ENCODE results near the gene PRKN. TPM values are rescaled to one million over a fixed set of nuclear protein-coding genes. Genes with fewer than 3 reads are reported as not detected.

PRKN gene
- total and polyA plus RNA-seq, 9 of the 15 experiments (the other 6 are each of a cell fraction or from before 2014, with no cell fraction given), result 0.03 to 0.96 (median 0.15) TPM; not detected in 2

- TF ChIP-seq REST (IDR thresholded peaks at IDR 0.05; ENCODE audit: borderline replicate concordance), result no peak
- no peak for TF ChIP-seq REST (CRISPR knock-in tag; IDR thresholded peaks at IDR 0.05; ENCODE audit: low read depth)
- no peak for TF ChIP-seq KDM4B (IDR thresholded peaks at IDR 0.05; ENCODE audit: borderline replicate concordance in 2 of 2, low read depth in 1 of 2)
- TF ChIP-seq TSHZ1 (CRISPR knock-in tag; IDR thresholded peaks at IDR 0.05), result no peak
- no peak for TF ChIP-seq HNRNPUL1 (IDR thresholded peaks at IDR 0.05; ENCODE audit: low read length)
- TF ChIP-seq ZNF124 (CRISPR knock-in tag; IDR thresholded peaks at IDR 0.05), result no peak
- TF ChIP-seq RREB1 (CRISPR knock-in tag; IDR thresholded peaks at IDR 0.05), result no peak
Measured at GRCh38 chr6:161644521-161644920, 1083.0 kb downstream of the PRKN start (continued).
